ENCODE data around the gene NGEF.

DNA sequence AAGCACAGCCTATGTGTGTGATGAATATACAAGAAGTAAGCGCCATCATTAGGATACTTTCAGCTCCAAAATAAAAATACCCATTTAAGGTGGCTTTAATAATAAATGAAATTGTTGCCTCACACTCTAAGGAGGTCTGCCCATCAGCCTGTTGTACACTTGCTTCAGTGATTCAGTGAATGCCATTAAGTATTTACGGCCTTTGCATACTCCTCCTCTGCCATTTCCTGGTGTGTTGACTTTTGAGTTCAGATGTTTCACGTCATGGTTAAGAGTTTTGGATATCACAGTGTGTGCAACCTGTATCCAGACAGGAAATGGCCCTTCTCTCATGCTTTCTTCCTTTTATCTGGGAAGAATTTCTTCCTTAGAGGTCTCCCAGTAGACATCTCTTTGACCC lies 181.6 kb downstream of the NGEF start:
- TF ChIP-seq, protein P1, sequence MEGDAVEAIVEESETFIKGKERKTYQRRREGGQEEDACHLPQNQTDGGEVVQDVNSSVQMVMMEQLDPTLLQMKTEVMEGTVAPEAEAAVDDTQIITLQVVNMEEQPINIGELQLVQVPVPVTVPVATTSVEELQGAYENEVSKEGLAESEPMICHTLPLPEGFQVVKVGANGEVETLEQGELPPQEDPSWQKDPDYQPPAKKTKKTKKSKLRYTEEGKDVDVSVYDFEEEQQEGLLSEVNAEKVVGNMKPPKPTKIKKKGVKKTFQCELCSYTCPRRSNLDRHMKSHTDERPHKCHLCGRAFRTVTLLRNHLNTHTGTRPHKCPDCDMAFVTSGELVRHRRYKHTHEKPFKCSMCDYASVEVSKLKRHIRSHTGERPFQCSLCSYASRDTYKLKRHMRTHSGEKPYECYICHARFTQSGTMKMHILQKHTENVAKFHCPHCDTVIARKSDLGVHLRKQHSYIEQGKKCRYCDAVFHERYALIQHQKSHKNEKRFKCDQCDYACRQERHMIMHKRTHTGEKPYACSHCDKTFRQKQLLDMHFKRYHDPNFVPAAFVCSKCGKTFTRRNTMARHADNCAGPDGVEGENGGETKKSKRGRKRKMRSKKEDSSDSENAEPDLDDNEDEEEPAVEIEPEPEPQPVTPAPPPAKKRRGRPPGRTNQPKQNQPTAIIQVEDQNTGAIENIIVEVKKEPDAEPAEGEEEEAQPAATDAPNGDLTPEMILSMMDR (IDR thresholded peaks at IDR 0.05; ENCODE audit: borderline replicate concordance, extremely low read depth, low read length, poor library complexity, severe bottlenecking), result no peak
- TF ChIP-seq EZH2 (IDR thresholded peaks at IDR 0.05; ENCODE audit: borderline replicate concordance, low read depth, low read length, severe bottlenecking), result no peak
